Measurements from ENCODE around the gene CD19.

Gene CD19

DNA sequence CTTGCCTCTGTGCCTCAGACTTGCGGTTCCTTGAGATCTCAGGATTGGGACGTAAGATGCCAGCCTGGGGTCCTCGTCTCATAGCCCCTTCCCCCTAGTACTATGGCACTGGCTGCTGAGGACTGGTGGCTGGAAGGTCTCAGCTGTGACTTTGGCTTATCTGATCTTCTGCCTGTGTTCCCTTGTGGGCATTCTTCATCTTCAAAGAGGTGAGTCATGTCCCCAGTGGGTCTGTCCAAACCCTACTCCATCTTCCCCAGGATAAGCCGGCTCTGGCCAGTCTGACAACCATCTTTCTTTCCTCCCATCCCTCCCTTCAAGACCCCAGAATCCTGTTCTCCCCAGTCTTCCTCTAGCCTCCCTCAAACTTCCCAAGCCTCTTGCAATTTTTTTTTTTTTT lies 3.6 kb downstream of the CD19 start:
- TF ChIP-seq, protein P1, sequence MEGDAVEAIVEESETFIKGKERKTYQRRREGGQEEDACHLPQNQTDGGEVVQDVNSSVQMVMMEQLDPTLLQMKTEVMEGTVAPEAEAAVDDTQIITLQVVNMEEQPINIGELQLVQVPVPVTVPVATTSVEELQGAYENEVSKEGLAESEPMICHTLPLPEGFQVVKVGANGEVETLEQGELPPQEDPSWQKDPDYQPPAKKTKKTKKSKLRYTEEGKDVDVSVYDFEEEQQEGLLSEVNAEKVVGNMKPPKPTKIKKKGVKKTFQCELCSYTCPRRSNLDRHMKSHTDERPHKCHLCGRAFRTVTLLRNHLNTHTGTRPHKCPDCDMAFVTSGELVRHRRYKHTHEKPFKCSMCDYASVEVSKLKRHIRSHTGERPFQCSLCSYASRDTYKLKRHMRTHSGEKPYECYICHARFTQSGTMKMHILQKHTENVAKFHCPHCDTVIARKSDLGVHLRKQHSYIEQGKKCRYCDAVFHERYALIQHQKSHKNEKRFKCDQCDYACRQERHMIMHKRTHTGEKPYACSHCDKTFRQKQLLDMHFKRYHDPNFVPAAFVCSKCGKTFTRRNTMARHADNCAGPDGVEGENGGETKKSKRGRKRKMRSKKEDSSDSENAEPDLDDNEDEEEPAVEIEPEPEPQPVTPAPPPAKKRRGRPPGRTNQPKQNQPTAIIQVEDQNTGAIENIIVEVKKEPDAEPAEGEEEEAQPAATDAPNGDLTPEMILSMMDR (IDR thresholded peaks at IDR 0.05): no peak

DNA sequence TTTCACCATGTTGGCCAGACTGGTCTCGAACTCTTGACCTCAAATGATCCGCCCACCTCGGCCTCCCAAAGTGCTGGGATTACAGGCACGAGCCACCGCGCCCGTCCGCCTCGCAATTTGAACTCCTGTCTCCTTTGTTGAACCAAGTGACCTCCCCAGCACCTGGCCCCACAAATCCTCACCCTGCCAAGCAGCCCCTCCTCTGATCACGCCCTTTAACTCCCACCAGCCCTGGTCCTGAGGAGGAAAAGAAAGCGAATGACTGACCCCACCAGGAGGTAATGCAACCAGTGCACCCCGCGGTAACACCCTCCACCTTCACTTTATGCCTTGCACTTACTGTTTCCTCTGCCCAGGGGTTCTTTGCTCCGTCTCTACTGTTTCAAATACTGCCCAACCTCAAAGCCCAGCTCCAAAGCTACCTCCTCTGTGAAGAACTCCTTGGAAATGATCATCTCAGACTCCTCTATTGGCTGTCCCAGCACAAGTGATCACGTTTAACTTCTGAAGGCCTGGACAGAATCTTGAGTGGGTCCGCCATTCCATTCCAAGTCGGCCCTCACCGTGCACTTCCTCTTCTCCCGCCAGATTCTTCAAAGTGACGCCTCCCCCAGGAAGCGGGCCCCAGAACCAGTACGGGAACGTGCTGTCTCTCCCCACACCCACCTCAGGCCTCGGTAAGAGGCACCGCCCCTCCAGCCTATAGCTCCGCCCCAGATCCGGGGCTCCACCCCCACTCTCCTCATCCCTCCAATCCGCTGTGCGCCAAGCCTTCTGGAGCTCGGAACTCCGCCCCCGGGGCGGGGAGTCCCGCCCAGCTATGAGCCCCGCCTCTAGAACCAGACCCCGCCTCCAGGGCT lies 4.4 kb downstream of the CD19 start:
- TF ChIP-seq, protein P1 (IDR thresholded peaks at IDR 0.05): no peak

DNA sequence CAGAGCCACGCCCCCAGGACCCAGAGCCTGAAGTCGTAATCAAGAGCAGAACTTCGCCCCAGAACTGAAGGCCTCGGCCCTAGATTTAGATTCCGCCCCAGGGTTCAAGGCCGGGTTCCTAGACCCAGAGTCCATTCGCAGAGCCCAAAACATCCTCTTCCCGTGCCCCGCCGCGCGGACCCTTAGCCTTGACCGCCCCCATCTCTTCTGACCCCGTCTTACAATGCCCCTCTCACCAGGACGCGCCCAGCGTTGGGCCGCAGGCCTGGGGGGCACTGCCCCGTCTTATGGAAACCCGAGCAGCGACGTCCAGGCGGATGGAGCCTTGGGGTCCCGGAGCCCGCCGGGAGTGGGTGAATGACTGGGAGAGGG lies 5.0 kb downstream of the CD19 start:
- TF ChIP-seq, protein P1 (IDR thresholded peaks at IDR 0.05): no peak

DNA sequence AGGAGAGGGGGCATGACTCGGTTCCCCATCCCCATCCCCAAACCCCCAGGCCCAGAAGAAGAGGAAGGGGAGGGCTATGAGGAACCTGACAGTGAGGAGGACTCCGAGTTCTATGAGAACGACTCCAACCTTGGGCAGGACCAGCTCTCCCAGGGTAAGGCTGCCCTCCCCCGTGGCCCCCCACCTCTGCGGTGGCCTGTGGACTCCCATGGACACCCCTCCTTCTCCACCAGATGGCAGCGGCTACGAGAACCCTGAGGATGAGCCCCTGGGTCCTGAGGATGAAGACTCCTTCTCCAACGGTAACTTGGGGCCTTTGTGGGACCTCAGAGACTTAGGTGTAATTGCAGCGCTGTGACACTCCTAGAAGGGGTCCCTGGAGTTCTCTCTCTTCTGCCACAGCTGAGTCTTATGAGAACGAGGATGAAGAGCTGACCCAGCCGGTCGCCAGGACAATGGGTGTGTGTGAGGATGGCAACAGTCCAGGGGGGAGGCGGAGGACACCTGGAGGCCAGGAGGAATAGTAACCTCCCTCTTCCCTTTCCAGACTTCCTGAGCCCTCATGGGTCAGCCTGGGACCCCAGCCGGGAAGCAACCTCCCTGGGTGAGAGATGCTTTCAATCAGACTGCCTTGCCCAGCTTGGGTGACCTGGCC lies 5.6 kb downstream of the CD19 start:
- TF ChIP-seq, protein P1 (IDR thresholded peaks at IDR 0.05): no peak

DNA sequence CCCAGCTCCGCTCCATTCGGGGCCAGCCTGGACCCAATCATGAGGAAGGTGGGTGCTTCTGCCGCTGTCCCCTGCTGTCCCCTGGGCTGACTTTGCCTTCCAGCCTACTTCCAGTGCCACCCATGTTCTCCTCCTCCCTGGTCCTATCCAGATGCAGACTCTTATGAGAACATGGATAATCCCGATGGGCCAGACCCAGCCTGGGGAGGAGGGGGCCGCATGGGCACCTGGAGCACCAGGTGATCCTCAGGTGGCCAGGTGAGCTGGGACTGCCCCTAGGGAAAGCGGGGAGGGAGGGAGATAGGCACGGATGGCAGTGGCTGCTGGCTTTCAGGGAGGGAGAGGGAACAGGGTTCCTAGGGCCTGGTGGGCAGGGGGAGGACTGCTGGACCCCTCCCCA lies 7.0 kb downstream of the CD19 start:
- TF ChIP-seq, protein P1 (IDR thresholded peaks at IDR 0.05): no peak

DNA sequence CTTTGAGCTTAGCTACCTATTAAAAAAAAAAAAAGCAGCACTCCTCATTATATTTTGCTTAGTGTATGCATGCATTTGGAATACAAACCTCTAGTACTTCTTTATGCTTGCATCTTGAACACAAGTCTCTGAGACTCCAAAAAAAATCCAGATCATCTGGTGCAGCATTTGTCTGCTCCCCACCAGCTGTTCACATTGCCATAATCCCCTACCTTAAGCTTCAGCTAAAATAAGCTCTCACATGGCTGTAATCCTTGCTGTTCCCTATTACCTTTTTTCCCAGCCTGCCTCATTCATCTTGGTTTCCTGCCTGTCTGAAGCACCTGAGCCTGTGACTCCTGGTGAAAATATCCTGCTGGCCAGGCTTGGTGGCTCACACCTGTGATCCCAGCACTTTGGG lies 11.5 kb downstream of the CD19 start:
- TF ChIP-seq, protein P1 (IDR thresholded peaks at IDR 0.05): no peak

DNA sequence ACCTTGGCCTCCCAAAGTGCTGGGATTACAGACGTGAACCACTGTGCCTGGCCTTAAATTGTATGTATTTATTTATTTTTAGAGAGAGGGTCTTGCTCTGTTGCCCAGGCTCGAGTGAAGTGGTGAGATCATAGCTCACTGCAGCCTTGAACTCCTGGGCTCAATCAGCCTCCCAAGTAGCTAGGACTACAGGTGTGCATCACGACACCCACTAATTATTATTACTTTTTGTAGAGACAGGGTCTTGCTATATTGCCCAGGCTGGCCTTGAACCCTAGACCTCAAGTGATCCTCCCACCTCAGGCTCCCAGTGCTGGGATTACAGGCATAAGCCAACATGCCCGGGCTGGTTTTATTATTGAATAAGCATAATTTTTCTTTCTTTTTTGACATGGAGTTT lies 14.9 kb downstream of the CD19 start:
- TF ChIP-seq, protein P1 (IDR thresholded peaks at IDR 0.05): no peak

Data from LNCAP (cell line).